ENCODE data around the gene CNTN5. TPM values are rescaled to one million over a fixed set of nuclear protein-coding genes. Genes with fewer than 3 reads are reported as not detected.

CNTN5 gene
- total RNA-seq, 6 donors from 2014 or later = 0.13 to 1.0 (median 0.57) TPM; not detected in 2

- WGBS, 2 donors = 71 to 80% methylated on average over 1 of the region's 1 CpG
- TF ChIP-seq POLR2AphosphoS5 (IDR thresholded peaks at IDR 0.05) (no peak), POLR2A (IDR thresholded peaks at IDR 0.05) (no peak), EP300 (IDR thresholded peaks at IDR 0.05) (no peak), CTCF (IDR thresholded peaks at IDR 0.05) (no peak)
- Histone ChIP-seq H3K4me1 (no peaks in the 10 kb centered on the region), H3K4me3 (no peak overlapping the region), H3K36me3 (no peaks in the 10 kb centered on the region), H3K27ac (no peak overlapping the region), H3K27me3 (no peaks in the 10 kb centered on the region), H3K9me3 (no peaks in the 10 kb centered on the region)
- ATAC-seq (ENCODE audit: low FRiP score in 2 of 2) = no peak
- DNase-seq = no peak
These were observed 533.6 kb downstream of the CNTN5 start for GRCh38 chr11:99554232-99554903.

- Histone ChIP-seq H3K27ac (no peak overlapping the region), H3K4me3 (no peak overlapping the region), H3K9me3 (no peaks in the 10 kb centered on the region), H3K36me3 (no peaks in the 10 kb centered on the region), H3K4me1 (no peaks in the 10 kb centered on the region), H3K27me3 (no peaks in the 10 kb centered on the region)
- WGBS, 2 donors = 77 to 79% methylated on average over 2 of the region's 2 CpGs
- DNase-seq = no peak
- no peak for TF ChIP-seq POLR2A (IDR thresholded peaks at IDR 0.05)
- TF ChIP-seq POLR2AphosphoS5 (IDR thresholded peaks at IDR 0.05) = no peak
- no peak for TF ChIP-seq EP300 (IDR thresholded peaks at IDR 0.05)
- no peak for TF ChIP-seq CTCF (IDR thresholded peaks at IDR 0.05)
- ATAC-seq (ENCODE audit: low FRiP score in 2 of 2) = no peak
These were observed 534.7 kb downstream of the CNTN5 start for GRCh38 chr11:99555486-99555885.

- DNase-seq = no peak
- Histone ChIP-seq H3K4me3 (no peak overlapping the region), H3K9me3 (no peaks in the 10 kb centered on the region), H3K36me3 (no peaks in the 10 kb centered on the region), H3K4me1 (no peaks in the 10 kb centered on the region), H3K27me3 (no peaks in the 10 kb centered on the region), H3K27ac (no peak overlapping the region)
- TF ChIP-seq CTCF (IDR thresholded peaks at IDR 0.05) = no peak
- 89 to 92% methylated on average over 1 of the region's 1 CpG for WGBS, 2 donors
- ATAC-seq (ENCODE audit: low FRiP score in 2 of 2) = no peak
These were observed 544.6 kb downstream of the CNTN5 start for GRCh38 chr11:99565333-99565732.

GRCh38 chr11:99567334-99567956 is 546.7 kb downstream of the CNTN5 start:
- H3K9me3 ChIP-seq = no peaks in the 10 kb centered on the region
- no peaks in the 10 kb centered on the region for H3K4me1 ChIP-seq
- no peak for DNase-seq
- 56 to 75% methylated on average over 4 of the region's 4 CpGs for WGBS, 2 donors
- no peak overlapping the region for H3K4me3 ChIP-seq
- ATAC-seq (ENCODE audit: low FRiP score in 2 of 2) = no peak
- TF ChIP-seq EP300 (IDR thresholded peaks at IDR 0.05) = no peak
- TF ChIP-seq POLR2A (IDR thresholded peaks at IDR 0.05) = no peak
- TF ChIP-seq POLR2AphosphoS5 (IDR thresholded peaks at IDR 0.05) = no peak
- TF ChIP-seq CTCF (IDR thresholded peaks at IDR 0.05) = no peak
- no peak overlapping the region for H3K27ac ChIP-seq
- H3K27me3 ChIP-seq = no peaks in the 10 kb centered on the region
- H3K36me3 ChIP-seq = no peaks in the 10 kb centered on the region

- Histone ChIP-seq H3K27ac (no peak overlapping the region), H3K9me3 (no peaks in the 10 kb centered on the region), H3K36me3 (no peaks in the 10 kb centered on the region), H3K27me3 (no peaks in the 10 kb centered on the region), H3K4me1 (no peaks in the 10 kb centered on the region), H3K4me3 (no peak overlapping the region)
- no peak for DNase-seq
- ATAC-seq (ENCODE audit: low FRiP score in 2 of 2) = no peak
- TF ChIP-seq CTCF (IDR thresholded peaks at IDR 0.05) = no peak
- WGBS, 2 donors = 21 to 45% methylated on average over 1 of the region's 1 CpG
These were observed 548.1 kb downstream of the CNTN5 start for GRCh38 chr11:99568808-99569207.

Data from upper lobe of left lung (tissue), 6 donors.